Hepatocyte (in vitro differentiated cells): ENCODE results near the gene OTUD4.

Experiments
- CTCF ChIP-seq: fragments of 200-600 bp; sonication (generic); IDR thresholded peaks from 2 replicates; pipeline ENCODE4 v1.5.1; 2016; ENCODE audit warnings: antibody characterized with exemption, mild to moderate bottlenecking; ENCODE audit not compliant: poor library complexity
- EZH2phosphoT487 ChIP-seq: fragments of 200-600 bp; sonication (generic); IDR thresholded peaks from one replicate; pipeline ENCODE4 v1.6.1; 2018; ENCODE audit warnings: antibody characterized with exemption, mild to moderate bottlenecking, low read depth, moderate library complexity; ENCODE audit not compliant: unreplicated experiment, severe bottlenecking

GRCh38 chr4:145171911-145172310, 8.5 kb downstream of the OTUD4 start:
- TF ChIP-seq EZH2phosphoT487 (no peak), CTCF (no peak)
